GM19238 (cell line): ENCODE results near the gene UBC.
A peak's percentile ranks its signal among the peaks of the same experiment; 100 is the strongest.
"Not testable (repeated sequence)": the region's sequence is repeated elsewhere in the genome, so short reads cannot be mapped to it uniquely, and the experiment has no call there.

ENCODE experiments used
- DNase-seq: peaks from one replicate; pipeline ENCODE4 v3.0.0; 2011; ENCODE audit warnings: low spot score; ENCODE audit not compliant: insufficient read length

Gene UBC

DNA sequence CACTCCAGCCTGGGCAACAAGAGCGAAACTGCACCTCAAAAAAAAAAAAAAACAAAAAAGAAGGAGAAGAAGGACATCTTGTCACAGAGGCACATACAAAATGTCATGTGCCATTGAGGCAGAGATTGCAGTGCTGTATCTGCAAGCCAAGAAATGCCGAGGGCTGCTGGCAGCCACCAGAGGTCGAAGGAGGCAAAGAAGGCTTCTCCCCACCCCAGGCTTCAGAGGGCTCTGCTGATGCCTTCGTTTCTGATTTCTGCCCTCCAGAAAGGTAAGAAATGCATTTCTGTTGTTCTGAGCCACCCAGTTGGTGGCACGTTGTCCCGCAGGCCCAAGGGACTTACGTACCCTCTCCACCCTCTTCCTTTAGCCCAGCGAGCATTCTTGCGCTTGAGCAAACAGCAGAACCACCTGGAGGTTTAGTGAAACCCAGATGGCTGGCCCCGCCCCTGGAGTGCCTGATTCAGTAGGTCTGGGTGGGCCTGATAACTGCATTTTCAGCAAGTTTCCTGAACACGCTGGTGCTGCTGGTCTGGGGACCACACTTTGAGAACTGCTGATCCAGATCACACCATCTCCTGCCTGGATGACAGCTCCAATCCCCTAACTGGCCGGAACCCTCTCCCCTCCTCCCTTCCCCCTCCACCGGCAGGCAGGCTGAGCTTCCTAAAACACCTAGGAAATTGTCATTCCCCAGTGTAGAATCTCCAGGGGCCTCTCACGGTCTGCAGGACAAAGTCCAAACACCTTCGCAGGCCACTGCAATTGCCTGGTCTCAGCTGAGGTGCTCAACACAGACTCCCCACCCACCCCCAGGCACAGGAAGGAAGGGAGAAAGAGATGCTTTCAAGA lies 29.6 kb downstream of the UBC start:
- peak; percentile 54 for DNase-seq

DNA sequence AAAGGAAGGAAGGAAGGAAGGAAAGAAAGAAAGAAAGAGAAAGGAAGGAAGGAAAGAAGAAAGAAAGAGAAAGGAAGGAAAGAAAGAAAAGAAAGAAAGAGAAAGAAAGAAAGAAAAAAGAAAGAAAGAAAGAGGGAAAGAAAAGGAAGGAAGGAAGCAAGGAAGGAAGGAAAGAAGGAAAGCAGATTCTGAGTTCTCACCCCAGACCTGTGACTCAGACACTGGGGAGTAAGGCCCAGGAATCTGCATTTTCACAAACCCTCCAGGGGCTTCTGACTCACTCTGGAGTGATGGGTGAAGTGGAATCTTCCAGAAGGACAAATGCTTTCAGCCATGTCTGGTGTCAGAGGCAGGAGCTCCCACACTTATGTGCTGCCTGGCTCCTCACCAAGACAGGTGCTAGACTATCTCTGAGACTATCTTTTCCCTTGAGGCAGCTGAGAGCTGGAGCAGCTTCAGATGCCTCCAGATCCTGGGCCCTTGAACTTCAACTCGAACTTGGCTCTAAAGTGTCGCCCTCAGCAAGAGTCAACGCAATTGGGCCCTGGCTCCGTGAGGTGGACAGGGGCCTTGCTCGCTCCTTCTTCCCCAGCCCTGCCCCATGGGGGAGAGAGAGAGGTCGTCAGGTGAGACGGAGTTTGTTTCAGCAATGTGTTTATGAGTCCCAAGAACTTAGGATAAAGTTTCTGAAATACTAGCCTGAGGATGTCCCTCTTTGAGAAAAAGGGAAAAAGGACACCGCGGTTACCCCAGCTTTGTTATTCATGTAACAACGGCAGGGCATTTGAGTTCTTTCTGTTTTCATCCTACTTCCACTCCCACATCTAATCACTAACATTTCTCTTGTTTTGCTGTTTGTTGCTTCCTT lies 31.0 kb downstream of the UBC start:
- DNase-seq = no peak

DNA sequence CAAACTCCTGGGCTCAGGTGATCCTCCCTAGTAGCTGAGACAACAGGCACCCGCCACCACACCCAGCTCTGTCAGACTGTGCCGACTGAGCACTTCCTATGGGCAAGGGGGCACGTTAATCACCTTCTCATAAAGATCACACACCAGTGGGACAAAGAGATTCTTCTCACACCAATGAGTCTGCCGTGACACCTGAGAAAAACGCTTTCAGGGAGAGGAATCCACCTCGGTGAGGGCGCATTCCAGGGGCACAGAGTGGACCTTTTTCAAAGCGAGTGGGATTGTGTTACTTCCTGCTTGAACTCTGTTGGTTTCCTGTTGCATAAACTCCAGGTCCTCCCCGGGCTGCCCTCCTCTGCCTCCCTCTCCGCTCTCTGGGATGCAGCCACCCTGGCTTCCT lies 33.3 kb downstream of the UBC start:
- DNase-seq = no peak

DNA sequence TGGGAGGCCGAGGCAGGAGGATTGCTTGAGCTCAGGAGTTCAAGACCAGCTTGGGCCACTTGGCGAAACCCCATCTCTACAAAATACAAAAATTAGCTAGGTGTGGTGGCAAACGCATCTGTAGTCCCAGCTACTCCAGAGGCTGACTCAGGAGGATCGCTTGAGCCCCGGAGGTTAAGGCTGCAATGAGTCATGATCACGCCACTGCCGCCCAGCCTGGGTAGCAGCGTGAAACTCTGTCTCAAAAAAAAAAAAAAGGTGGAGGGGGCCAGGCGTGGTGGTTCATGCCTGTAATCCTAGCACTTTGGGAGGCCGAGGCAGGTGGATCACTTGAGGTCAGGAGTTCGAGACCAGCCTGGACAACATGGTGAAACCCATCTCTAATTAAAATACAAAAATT lies 34.1 kb downstream of the UBC start:
- DNase-seq = not testable (repeated sequence)

DNA sequence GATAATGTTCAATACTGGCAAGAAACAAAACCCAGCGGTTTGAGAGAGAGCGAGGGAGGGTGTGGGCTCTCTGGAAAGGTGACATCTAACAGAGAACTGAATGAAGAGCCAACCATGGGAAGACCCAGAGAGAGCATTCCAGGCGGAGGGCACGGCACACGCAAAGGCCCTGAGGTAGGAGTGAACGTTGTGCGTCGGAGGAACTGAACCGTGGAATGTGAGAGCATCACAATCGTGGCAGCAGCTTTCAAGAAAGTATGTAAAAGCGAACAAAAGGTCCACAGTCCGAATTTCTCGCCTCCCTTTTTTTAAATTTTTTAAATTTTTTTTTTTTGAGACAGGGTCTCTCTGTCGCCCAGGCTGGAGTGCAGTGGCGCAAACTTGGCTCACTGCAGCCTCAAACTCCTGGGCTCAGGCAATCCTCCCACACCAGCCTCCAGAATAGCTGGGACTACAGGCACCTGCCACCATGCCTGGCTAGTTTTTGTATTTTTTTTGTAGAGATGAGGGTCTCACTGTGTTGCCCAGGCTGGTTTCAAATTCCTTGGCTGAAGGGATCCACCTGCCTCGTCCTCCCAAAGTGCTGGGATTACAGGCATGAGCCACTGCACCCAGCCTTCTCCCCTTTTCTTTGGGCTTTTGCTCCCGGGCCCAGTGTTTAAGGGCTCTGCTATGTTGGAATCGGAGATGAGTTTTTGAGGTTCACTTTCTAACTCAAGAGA lies 35.5 kb downstream of the UBC start:
- no peak for DNase-seq

DNA sequence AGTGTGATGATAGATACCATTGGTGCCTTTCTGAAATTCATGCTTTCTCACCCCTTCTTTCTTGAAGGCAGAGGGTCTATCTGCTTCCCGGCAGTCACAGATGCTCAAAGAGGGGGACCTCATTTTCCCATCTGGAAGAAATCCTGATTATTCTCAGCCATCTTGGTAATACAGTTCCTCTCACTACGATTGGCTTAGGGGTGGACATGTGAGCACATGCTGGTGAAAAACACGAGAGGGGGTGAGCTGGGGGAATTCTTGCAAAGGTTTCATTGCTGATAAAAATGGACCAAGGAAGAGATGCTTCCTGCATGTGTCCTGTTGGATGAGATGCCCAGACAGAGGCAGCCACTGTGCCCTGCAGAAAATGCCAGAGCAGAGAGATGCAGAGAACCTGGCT lies 37.0 kb downstream of the UBC start:
- DNase-seq = no peak

DNA sequence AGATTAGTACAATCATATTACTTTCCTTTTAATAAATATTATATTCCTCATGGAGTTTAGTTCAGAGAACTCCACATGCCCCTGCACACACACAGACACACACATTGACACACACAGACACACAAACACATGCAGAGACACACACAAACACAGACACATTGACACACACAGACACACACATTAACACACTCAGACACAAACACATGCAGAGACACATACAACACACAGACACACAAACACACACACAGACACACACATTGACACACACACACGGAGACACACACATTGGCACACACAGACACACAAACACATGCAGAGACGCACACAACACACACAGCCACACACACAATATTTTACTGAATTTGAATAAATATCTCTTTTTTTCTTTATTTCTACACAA lies 38.3 kb downstream of the UBC start:
- DNase-seq = no peak

DNA sequence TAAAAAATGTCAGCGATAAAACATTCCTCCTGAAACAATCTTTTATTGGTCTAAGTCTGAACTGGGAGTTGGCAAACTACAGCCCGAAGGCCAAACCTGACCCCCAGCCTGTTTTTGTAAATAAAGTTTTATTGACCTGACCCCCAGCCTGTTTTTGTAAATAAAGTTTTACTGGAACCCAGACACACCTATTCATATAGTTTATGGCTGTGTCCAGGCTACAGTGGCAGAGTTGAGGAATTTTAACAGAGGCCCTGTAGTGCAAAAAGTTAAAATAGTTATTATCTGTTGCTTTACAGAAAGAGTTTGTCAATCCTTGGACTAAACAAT lies 38.7 kb downstream of the UBC start:
- DNase-seq = no peak

DNA sequence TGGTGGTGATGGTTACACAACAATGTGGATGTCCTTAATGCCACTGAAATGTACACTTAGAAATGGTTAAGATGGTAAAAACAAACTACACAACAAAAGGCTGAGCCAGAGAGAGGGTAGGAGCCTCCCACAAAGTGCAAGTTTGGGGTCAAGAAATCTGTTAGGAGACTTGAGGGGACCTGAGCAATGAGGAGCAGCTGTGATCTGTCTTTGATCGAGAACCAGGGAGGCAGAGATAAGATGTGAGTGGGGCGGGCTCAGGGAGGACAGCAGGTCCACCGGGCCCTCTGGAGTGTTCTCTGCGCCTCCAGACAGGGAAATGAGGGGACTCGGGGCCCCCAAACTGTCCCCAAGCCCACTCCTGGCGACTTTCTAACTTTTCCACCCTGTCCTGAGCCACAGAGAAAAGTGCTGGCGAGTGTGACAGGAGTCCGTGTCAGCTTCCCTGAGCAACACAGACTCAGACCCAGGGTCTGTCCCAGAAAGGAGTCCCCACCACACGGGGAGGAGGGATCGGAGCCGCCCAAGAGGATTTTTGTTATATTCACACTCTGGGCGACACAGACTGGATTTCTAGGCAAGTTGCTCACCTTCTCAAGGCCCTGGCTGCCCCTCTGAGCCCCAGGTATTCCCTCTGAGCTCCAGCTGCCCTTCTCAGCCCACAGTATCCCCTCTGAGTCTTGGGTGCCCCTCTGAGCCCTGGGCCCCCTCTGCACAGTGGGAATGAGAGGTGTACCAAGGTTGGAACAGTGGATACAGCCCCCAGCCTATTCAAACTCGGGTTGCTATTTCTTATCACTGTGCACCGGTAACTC lies 39.3 kb downstream of the UBC start:
- DNase-seq = no peak

DNA sequence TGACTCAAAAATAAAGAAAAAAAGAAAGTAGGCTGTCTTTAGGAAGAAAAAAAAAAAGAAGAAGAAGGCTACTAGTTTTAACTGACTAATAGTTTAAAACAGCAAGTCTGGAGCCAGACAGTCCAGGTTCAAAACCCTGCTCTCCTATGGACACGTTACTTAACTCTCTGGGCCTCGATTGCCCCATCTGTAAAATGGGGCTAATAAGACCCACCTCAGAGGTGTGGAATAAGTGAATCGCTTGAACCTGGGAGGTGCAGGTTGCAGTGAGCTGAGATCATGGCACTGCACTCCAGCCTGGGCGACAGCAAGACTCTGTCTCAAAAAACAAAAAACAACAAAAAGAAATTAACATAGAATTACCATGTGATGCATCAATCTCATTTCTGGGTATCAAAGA lies 40.3 kb downstream of the UBC start:
- DNase-seq = no peak

DNA sequence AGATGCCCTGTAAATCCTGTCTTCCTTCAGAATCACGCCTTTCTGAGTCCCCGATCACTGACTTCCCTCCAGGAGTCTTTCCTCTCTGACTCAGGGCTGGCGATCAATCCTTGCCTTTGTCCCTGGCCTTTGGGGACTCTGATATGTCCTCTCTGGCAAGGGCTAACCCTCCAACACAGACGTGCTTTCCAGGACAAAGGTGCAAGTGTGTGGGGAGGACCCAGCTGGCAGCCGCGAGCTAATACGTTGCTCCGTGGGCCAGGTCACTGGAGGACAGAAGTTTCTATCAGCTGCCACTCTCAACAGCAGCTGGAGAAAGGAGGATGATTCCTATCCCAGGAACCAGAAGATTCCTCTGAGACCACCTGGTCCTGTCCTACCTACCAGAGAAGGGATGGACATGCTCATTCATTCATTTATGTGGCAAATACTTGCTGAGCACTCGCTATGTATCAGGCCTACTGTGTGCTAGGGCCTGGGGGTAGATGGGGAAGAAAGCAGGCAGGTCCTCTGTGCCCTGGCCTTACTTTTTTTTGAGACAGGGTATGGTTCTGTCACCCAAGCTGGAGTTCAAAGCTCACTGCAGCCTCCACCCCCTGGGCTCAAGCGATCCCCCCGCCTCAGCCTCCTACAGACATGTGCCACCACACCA lies 42.3 kb downstream of the UBC start:
- DNase-seq = no peak

DNA sequence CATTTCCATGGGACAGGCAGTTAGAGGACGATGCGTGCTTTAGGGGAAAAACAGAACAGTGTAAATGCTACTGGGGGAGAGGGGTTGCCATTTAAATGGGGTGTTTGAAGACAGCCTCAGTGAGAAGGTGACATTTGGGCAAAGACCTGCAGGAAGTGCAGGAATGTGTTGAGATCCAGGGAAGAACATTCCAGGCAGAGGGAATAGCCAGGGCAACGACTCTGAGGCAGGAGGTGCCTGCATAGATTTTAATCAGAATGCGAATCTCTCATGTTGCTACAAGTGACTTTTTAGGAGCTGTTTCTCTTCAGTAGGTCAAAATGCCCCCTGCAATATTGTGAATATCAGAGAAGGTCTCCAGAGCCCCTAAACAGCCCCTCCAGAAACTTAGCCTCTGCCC lies 43.2 kb downstream of the UBC start:
- no peak for DNase-seq

DNA sequence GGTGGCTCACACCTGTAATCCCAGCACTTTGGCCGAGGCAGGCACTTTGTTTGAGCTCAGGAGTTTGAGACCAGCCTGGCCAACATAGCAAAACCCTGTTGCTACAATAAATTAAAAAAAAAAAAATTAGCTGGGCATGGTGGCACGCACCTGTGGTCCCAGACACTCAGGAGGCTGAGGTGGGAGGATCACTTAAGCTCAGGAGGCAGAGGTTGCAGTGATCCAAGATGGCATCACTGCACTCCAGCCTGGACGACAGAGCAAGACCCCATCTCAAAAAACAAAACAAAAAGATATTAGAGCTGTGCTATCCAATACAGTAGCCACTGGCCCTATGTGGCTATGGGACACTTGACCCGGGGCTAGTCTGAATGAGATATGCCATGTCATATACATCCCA lies 43.9 kb downstream of the UBC start:
- DNase-seq = no peak

DNA sequence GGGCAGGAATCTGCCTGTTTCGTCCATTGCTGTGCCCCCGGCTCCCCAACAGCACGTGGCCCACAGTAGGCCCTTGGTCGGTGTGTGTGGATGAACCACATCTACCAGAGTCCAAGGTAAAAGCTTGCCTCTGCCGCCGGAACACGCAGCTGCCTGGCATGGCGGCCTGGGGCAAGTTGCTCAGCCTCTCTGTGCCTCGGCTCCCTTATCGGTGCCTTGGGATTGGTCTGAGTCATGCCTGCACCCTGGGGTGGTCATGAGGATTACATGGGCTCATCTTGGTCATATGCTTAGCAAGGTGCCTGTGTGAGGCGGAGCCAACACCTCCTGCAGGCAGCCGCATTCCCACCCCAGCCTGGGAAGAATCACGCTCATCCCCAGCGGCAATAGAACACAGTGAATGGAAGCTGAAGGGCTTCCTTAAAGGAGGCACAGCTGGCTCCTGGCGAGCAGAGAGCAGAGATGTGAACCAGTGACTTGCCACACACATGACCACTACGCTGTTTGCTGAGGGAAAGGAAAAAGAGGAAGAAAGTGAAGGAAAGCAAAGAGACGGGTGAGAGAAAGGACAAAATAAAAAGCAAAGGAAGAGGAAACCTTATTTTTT lies 45.3 kb downstream of the UBC start:
- no peak for DNase-seq

DNA sequence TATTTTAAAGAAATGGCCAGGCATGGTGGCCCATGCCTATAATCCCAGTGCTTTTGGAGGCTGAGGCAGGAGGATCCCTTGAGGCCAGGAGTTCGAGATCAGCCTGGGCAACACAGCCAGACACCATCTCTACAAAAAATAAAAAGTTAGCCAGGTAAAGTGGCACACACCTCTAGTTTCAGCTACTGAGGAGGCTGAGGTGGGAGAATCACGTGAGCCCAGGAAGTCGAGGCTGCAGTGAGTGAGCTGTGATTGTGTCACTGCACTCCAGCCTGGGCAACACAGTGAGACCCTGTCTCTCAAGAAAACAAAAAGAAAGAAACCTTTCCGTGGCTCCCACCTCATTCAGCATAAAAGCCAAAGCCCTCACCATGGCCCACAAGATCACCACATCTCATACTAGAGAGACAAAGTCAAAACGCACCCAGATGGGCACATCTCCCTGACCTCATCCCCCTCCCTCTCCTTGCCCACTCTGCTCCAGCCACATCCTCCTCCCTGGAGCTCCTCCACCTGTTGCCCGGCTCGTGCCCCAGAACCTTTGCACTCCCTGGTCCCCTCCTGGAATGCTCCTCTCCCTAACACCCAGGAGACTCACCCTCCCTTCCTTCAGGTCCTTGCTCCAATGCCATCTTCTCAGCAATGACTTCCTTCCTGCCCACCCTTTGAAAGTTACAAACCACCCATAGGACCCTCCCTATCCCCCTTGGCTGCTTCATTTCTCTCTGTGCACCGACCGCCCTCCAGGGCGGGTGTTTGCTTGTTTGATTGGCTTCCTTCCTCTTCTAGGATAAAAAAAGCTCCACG lies 46.0 kb downstream of the UBC start:
- DNase-seq = no peak

DNA sequence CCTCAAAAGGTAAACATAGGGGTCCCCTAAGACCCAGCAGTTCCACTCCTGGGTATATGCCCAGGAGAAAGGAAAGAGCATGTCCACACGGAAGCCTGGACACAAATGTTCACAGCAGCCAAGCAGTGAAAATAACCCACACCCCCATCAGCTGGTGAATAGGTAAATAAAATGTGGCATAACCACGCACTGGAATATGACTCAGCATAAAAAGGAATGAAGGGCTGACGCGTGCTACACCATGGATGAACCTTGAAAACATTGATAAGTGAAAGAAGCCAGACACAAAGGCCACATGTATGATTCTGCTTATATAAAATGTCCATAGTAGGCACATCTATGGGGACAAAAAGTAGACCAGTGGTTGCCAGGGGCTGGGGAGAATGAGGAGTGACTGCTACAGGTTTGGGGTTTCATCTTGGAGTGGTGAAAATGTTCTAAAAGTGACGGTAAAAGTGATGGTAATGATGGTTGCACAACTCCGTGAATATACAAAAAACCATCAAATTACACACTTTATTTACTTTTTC lies 47.0 kb downstream of the UBC start:
- DNase-seq = no peak

DNA sequence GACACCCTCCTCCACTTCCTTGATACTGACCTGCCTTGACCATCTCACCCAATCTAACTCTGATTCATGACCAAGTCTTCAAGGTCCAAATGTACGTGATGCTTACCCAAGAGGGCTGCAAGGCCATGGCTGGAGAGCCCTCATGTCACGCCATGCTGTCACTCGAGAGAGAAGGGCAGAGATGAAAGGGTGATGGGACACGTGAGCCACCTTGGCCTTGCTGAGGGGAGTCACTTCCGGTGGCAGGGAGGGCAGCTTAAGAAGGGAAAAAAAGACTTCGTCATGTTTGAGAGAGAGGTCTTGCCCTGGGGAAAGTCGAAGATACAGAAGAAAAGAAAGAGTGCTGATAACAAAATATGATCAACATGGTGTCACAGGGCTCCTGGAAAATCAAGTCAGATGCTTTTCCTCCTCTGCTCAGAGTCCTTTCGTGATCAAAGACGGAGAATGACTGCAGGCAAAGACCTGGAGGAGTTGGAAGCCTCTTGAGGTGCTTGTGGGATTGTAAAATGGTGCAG lies 47.5 kb downstream of the UBC start:
- no peak for DNase-seq

DNA sequence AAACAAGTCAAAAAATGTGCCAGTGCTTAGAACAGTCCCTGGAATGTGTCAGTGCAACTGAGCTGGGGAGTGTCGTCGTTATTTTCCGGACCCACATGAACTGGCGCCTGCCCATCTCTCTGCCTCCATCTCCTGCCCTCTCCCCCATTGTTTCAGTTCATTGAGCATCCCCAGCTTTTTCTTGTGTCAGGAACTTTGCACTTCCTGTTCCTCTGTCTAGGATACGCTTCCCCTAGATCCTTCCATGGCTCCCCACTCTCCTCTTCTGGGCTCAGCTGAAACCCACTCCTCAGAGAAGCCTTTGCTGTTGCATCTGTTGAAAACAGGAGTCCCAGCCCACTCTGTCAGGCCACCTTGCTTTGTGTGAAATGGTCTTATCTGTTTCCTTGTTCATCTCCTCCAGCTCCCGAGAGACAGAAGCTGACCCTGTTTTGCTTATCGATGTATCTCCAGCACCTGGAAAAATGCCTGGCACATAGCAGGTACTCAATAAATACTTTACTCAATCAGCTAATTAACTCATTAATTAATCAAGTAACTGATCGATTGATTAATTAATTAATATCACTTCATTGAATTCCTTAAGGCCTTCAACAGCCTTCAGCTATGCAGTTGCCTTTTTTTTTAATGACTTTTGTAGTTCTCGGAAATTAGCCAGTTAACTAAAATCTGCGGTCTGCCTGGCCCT lies 48.1 kb downstream of the UBC start:
- DNase-seq = no peak
